Suppressor macrophage treated with lipopolysaccharide for 1 hour (primary cell): ENCODE results near the gene CACNA1A.
A peak's percentile ranks its signal among the peaks of the same experiment; 100 is the strongest.
"Not testable (repeated sequence)": the region's sequence is repeated elsewhere in the genome, so short reads cannot be mapped to it uniquely, and the experiment has no call there.

Source experiments
- DNase-seq, 3 donors: peaks; one replicate each; pipeline ENCODE4 v3.0.0-alpha.2; 2020 to 2022

The CACNA1A gene

DNA sequence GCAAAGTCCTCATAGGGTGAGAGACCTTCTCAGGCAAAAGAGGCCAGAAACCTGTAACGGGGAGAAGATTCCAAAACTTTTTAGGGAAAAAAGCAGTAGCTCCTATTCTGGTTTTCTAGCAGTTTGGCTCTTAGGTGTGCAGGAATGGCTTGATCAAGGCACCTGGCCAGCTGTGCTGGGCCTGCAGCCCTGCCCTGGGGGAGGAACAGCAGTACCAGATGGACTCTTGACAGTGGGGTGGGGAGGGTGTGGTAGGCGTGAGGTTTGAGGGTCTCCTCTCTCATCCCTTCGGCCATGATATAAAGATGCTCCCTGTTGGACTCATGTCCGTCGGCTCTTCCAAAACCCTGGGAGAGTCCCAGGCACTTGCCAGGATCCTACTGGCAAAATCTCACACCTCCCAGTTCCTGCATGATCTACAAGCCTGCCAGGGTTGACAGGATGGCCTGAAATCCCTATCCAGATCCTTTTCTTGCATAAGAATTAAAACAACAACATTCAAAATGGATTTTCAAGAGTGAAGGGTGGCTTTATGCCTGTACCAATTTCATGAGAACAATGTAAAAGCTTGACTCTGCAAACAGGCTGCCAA lies 235.7 kb downstream of the CACNA1A start:
- DNase-seq = no peak

GRCh38 chr19:13269348-13269747 lies 236.9 kb downstream of the CACNA1A start:
- DNase-seq = no peak

DNA sequence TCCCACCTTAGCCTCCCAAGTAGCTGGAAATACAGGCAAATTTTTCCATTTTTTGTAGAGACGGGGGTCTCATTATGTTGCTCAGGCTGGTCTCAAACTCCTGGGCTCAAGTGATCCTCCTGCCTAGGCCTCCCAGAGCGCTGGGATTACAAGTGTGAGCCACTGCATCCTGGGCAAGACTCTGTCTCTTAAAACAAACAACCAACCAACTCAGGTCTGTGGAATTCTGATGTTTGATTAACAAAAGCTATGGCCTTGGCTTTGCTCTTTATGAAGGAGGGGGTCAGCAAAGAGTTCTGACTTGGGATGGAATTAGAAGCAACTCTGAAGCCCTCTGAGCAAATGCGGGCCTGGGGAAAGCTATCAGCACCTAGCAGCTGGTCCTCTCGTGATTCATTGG lies 238.4 kb downstream of the CACNA1A start:
- no peak for DNase-seq

- no peak for DNase-seq
Measured at GRCh38 chr19:13267131-13267530, 239.1 kb downstream of the CACNA1A start.

DNA sequence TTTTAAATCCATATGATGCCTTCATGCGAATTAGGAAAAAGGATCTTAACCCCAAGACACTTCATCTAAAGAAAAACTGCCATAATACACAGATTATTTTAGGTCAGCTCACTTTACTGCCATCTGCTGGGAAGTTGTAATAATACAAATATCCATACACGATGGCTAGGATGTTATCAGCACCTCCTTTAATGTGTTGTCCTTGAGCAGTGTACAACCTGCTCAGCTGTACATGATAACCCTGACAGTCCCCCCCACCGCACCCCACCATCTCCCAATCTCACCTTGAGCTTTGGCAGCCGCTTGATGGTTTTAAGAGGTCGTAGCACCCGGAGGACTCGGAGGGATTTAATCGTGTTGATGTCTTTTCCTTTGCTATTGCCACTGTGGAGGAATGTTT lies 243.8 kb downstream of the CACNA1A start:
- DNase-seq = peak; percentile 65 to 86 (median 81)

GRCh38 chr19:13260883-13261653 lies 245.2 kb downstream of the CACNA1A start:
- peak; percentile 90 to 97 (median 97) for DNase-seq

DNA sequence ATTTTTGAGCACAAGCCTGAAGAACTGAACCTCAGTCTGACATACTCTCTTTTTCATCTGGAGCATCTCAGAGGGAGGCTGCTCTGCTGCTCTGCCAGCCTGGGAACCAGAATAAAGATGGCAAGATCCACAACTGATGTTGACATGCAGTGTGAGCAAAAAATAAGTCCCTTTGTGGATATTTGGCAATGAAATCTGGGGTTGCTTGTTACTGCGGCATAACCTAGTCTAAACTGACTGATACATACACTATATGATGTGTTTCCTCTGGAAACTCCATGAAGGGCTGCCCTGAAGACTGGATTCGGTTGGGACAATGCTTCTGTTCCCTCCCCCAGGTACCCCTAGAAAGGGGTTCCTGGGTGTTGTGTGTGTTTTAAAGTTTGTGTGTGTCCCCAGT lies 249.4 kb downstream of the CACNA1A start:
- DNase-seq = no peak

DNA sequence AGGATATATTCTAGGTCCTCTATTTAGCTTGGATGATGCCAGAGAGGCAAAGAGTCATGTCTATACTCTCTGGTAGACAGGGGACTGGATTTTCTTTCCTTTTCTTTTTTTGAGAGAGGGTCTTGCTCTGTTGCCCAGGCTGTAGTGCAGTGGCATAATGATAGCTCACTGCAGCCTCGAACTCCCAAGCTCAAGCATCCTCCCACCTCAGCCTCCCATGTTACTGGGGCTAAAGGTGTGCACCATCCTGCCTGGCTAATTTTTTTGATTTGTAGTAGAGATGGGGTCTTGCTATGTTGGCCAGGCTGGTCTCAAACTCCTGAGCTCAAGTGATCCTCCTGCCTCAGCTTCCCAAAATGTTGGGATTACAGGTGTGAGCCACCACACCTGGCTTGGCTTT lies 249.9 kb downstream of the CACNA1A start:
- not testable (repeated sequence) for DNase-seq

- no peak for DNase-seq
Measured at GRCh38 chr19:13255719-13256059, 250.6 kb downstream of the CACNA1A start.

- DNase-seq = no peak
Measured at GRCh38 chr19:13255041-13255718, 251.1 kb downstream of the CACNA1A start.

GRCh38 chr19:13252569-13253335 lies 253.5 kb downstream of the CACNA1A start:
- no peak for DNase-seq

- DNase-seq = no peak
Measured at GRCh38 chr19:13244920-13245319, 261.4 kb downstream of the CACNA1A start.

- peak in 2 of 3 donors; percentile 22 to 23 for DNase-seq
Measured at GRCh38 chr19:13241231-13242104, 264.8 kb downstream of the CACNA1A start.

GRCh38 chr19:13240312-13241022 lies 265.8 kb downstream of the CACNA1A start:
- no peak for DNase-seq

- no peak for DNase-seq
Measured at GRCh38 chr19:13238891-13239534, 267.3 kb downstream of the CACNA1A start.

GRCh38 chr19:13234518-13234917 lies 271.8 kb downstream of the CACNA1A start:
- peak; percentile 22 to 84 (median 56) for DNase-seq

DNA sequence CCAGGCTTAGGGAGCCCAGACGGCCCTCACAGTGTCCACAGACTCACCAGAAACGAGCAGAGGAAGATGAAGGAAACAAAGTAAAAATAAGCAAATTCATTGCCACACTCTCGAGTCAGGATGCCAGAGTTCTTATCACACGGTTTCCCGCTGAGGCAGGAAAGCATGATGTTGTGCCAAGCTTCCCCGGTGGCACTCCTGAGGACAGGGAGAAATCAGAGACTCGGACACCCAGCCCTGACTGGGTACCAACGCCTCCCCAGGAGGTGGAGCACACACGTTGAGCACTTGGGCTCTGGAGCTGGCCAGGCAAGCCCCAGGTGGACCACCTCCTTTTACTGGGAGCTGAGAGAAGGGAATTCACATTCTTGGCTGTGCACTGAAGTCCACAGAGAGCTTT lies 274.6 kb downstream of the CACNA1A start:
- DNase-seq = no peak

GRCh38 chr19:13229246-13229645 lies 277.0 kb downstream of the CACNA1A start:
- no peak for DNase-seq

DNA sequence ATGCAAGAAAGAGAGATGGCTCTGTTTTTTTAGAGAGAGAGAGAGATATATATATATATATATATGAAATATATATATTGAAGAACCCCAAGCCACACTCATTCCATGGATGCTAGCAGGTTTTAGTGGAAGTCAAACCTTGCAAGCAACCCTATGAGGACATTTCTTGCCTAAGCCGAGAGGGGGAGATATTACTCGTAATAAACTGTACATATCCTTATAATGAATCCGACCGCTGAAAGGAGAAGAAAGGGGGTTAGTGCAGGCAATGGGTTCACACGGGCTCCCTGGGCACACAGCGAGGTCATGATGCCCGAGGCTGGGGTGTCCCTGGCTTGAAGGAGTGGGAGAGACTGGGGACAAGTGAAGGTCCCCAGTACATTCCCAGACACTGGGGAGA lies 277.7 kb downstream of the CACNA1A start:
- DNase-seq = no peak

DNA sequence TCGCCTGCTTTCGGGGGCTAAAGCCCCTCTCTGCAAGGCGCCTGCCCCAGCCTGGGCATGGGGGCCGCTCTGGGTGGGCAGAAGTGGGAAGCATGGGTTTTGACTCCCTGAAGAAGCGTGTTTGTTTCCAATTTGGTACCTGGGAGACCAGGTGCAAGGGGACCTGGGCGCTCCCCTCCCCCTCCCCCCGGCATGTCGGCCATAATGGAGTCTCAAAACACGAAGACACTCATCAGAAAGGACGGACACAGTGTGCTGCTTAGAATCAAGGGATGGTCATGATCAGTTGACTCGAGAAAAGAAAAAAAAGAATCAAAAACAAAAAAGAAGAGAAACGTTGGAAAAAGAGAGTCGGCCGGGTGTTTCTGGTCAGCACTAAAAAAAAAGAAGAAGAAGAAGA lies 279.3 kb downstream of the CACNA1A start:
- no peak for DNase-seq
